ENCODE measurements around the gene INTS1.

INTS1 gene

GRCh38 chr7:1459920-1460820 lies 44.0 kb downstream of the INTS1 start:
- Histone ChIP-seq H3K9ac (ENCODE audit: low read length) (peak overlapping the region; percentile 85), H3K9me3 (ENCODE audit: control insufficient read depth, low read length) (no peaks in the 10 kb centered on the region), H3K79me1 (replicated peaks; ENCODE audit: low read length, poor library complexity, severe bottlenecking) (peaks cover 7% of the 10 kb centered on the region), H3K36me3 (ENCODE audit: control insufficient read depth in 1 of 2, insufficient read depth in 2 of 2, low read depth in 1 of 2, low read length in 2 of 2) (peaks cover 0 to 8% of the 10 kb centered on the region in 2 experiments), H3K4me2 (ENCODE audit: low read length, poor library complexity, severe bottlenecking) (peak overlapping the region; percentile 70), H3K18ac (ENCODE audit: low read depth in 1 of 2, low read length in 2 of 2) (peak overlapping the region; percentile 59 to 81), H2BK120ac (ENCODE audit: low read depth, low read length) (peak overlapping the region; percentile 45), H3K23ac (ENCODE audit: low read length in 2 of 2) (peak overlapping the region in 1 of 2 experiments; percentile 14), H2BK5ac (ENCODE audit: low read depth, low read length, poor library complexity, severe bottlenecking) (no peak overlapping the region), H3K4me3 (ENCODE audit: insufficient read depth in 1 of 2, low read depth in 1 of 2, low read length in 2 of 2) (peak overlapping the region; percentile 45 to 77), H4K8ac (ENCODE audit: low read length) (peak overlapping the region; percentile 87), H3K4ac (ENCODE audit: low read depth in 1 of 2, low read length in 2 of 2) (peak overlapping the region; percentile 83 to 91), H3K14ac (ENCODE audit: low read length in 2 of 2) (peak overlapping the region in 1 of 2 experiments; percentile 49), H2AFZ (ENCODE audit: low read depth, low read length) (peak overlapping the region; percentile 29), H4K91ac (ENCODE audit: low read length) (peak overlapping the region; percentile 22), H3K27me3 (ENCODE audit: control insufficient read depth in 1 of 2, insufficient read depth in 1 of 2, low read length in 2 of 2) (no peaks in the 10 kb centered on the region), H3K4me1 (ENCODE audit: control insufficient read depth, insufficient read depth, low read depth, low read length) (peaks cover 50% of the 10 kb centered on the region), H2BK15ac (ENCODE audit: low read depth, poor library complexity, severe bottlenecking) (peak overlapping the region; percentile 60), H3K27ac (ENCODE audit: low read length, poor library complexity, severe bottlenecking) (peak overlapping the region; percentile 13), H2AK5ac (ENCODE audit: low read length, severe bottlenecking) (peak overlapping the region; percentile 55), H2BK12ac (ENCODE audit: low read length in 2 of 2) (peak overlapping the region; percentile 14 to 99)
- peak; percentile 63 for DNase-seq
- WGBS = 30% methylated on average over 30 of the region's 30 CpGs

GRCh38 chr7:1459512-1459892 lies 44.7 kb downstream of the INTS1 start:
- no peaks in the 10 kb centered on the region for H3K9me3 ChIP-seq (ENCODE audit: control insufficient read depth, low read length)
- peaks cover 57% of the 10 kb centered on the region for H3K4me1 ChIP-seq (ENCODE audit: control insufficient read depth, insufficient read depth, low read depth, low read length)
- under 1% methylated on average over 32 of the region's 35 CpGs for WGBS
- no peak overlapping the region for H3K18ac ChIP-seq (ENCODE audit: low read depth in 1 of 2, low read length in 2 of 2)
- H4K8ac ChIP-seq (ENCODE audit: low read length) = no peak overlapping the region
- no peak overlapping the region for H2AFZ ChIP-seq (ENCODE audit: low read depth, low read length)
- no peak overlapping the region for H3K4me2 ChIP-seq (ENCODE audit: low read length, poor library complexity, severe bottlenecking)
- H2AK5ac ChIP-seq (ENCODE audit: low read length, severe bottlenecking) = no peak overlapping the region
- no peak overlapping the region for H3K27ac ChIP-seq (ENCODE audit: low read length, poor library complexity, severe bottlenecking)
- H2BK5ac ChIP-seq (ENCODE audit: low read depth, low read length, poor library complexity, severe bottlenecking) = no peak overlapping the region
- no peak overlapping the region for H2BK120ac ChIP-seq (ENCODE audit: low read depth, low read length)
- no peak overlapping the region for H3K4me3 ChIP-seq (ENCODE audit: insufficient read depth in 1 of 2, low read depth in 1 of 2, low read length in 2 of 2)
- no peak overlapping the region for H2BK15ac ChIP-seq (ENCODE audit: low read depth, poor library complexity, severe bottlenecking)
- H3K4ac ChIP-seq (ENCODE audit: low read depth in 1 of 2, low read length in 2 of 2) = no peak overlapping the region
- DNase-seq = peak; percentile 98
- H3K9ac ChIP-seq (ENCODE audit: low read length) = no peak overlapping the region
- peaks cover 0 to 12% of the 10 kb centered on the region in 2 experiments for H3K36me3 ChIP-seq (ENCODE audit: control insufficient read depth in 1 of 2, insufficient read depth in 2 of 2, low read depth in 1 of 2, low read length in 2 of 2)
- H3K27me3 ChIP-seq (ENCODE audit: control insufficient read depth in 1 of 2, insufficient read depth in 1 of 2, low read length in 2 of 2) = no peaks in the 10 kb centered on the region
- H3K79me1 ChIP-seq (replicated peaks; ENCODE audit: low read length, poor library complexity, severe bottlenecking) = peaks cover 11% of the 10 kb centered on the region
- no peak overlapping the region for H4K91ac ChIP-seq (ENCODE audit: low read length)
- H2BK12ac ChIP-seq (ENCODE audit: low read length in 2 of 2) = no peak overlapping the region
- no peak overlapping the region for H3K14ac ChIP-seq (ENCODE audit: low read length in 2 of 2)
- H3K23ac ChIP-seq (ENCODE audit: low read length in 2 of 2) = no peak overlapping the region

- peak within 1 kb of the TSS; percentile 80 for H4K91ac ChIP-seq (ENCODE audit: low read length)
- peak within 1 kb of the TSS in 1 of 2 experiments; percentile 75 for H3K23ac ChIP-seq (ENCODE audit: low read length in 2 of 2)
- peak within 1 kb of the TSS; percentile 59 to 99 for H2BK12ac ChIP-seq (ENCODE audit: low read length in 2 of 2)
- H2BK120ac ChIP-seq (ENCODE audit: low read depth, low read length) = peak within 1 kb of the TSS; percentile 82
- H3K4me3 ChIP-seq (ENCODE audit: insufficient read depth in 1 of 2, low read depth in 1 of 2, low read length in 2 of 2) = peak within 1 kb of the TSS; percentile 87 to 94
- peak within 1 kb of the TSS; percentile 60 for H2BK15ac ChIP-seq (ENCODE audit: low read depth, poor library complexity, severe bottlenecking)
- H3K9ac ChIP-seq (ENCODE audit: low read length) = peak within 1 kb of the TSS; percentile 86
- no peak within 1 kb of the TSS for H2AK5ac ChIP-seq (ENCODE audit: low read length, severe bottlenecking)
- peaks cover 63% of the 10 kb centered on the region for H3K4me1 ChIP-seq (ENCODE audit: control insufficient read depth, insufficient read depth, low read depth, low read length)
- 2% methylated on average over 68 of the region's 69 CpGs for WGBS
- peak within 1 kb of the TSS; percentile 91 to 97 for H3K18ac ChIP-seq (ENCODE audit: low read depth in 1 of 2, low read length in 2 of 2)
- DNase-seq = peak; percentile 92
- no peaks in the 10 kb centered on the region for H3K9me3 ChIP-seq (ENCODE audit: control insufficient read depth, low read length)
- peak within 1 kb of the TSS; percentile 80 for H3K27ac ChIP-seq (ENCODE audit: low read length, poor library complexity, severe bottlenecking)
- peaks cover 0 to 12% of the 10 kb centered on the region in 2 experiments for H3K36me3 ChIP-seq (ENCODE audit: control insufficient read depth in 1 of 2, insufficient read depth in 2 of 2, low read depth in 1 of 2, low read length in 2 of 2)
- H3K4me2 ChIP-seq (ENCODE audit: low read length, poor library complexity, severe bottlenecking) = peak within 1 kb of the TSS; percentile 94
- peak within 1 kb of the TSS in 1 of 2 experiments; percentile 96 for H3K14ac ChIP-seq (ENCODE audit: low read length in 2 of 2)
- H2BK5ac ChIP-seq (ENCODE audit: low read depth, low read length, poor library complexity, severe bottlenecking) = peak within 1 kb of the TSS; percentile 71
- H2AFZ ChIP-seq (ENCODE audit: low read depth, low read length) = peak within 1 kb of the TSS; percentile 47
- H3K79me1 ChIP-seq (replicated peaks; ENCODE audit: low read length, poor library complexity, severe bottlenecking) = peaks cover 11% of the 10 kb centered on the region
- peak within 1 kb of the TSS; percentile 85 to 91 for H3K4ac ChIP-seq (ENCODE audit: low read depth in 1 of 2, low read length in 2 of 2)
- peak within 1 kb of the TSS; percentile 87 for H4K8ac ChIP-seq (ENCODE audit: low read length)
- H3K27me3 ChIP-seq (ENCODE audit: control insufficient read depth in 1 of 2, insufficient read depth in 1 of 2, low read length in 2 of 2) = no peaks in the 10 kb centered on the region
These were observed 45.3 kb downstream of the INTS1 start, which contains the start of gene MICALL2 for GRCh38 chr7:1458683-1459511. MICALL2 (minus strand) TSS chr7:1459470; CDS start chr7:1459326, 144 bp downstream.

All from mesenchymal stem cell (in vitro differentiated cells and primary cell).